ENCODE measurements around the gene APOBEC3C. TPM values are rescaled to one million over a fixed set of nuclear protein-coding genes. Genes with fewer than 3 reads are reported as not detected.

The APOBEC3C gene
- total RNA-seq, 1 donor: 18.9 TPM

DNA sequence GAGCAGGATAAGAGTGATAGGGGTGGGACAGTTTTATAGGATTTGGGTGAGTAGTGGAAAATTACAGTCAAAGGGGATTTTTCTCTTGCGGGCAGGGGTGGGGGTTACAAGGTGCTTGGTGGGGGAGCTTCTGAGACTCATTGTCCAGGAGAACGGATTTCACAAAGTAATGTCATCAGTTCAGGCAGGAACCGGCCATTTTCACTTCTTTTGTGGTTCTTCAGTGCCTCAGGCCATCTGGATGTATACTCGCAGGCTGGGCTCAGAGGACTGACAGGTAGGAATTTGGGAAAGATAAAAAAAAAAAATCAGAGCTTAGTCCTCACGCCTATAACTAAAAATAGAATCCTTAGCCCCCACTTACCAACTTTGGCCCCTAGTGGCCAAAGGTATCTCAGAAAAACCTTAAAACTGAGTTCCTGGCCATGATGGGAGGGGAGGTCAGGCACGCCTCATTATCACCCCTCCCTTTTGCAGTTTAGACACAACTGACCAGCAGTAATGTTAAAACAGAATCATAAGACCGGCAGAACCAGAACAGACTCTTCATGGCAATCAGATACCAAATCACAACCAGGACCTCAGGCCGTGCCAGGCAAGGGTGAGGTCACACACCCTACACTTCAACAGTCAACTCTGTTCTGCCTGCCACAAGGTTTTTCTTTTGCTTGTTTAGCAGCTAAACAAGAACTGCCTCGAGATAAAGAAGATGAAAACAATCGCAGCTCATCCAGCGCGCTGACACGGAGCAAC lies 54.2 kb downstream of the APOBEC3C start:
- no peak overlapping the region for H3K4me3 ChIP-seq (ENCODE audit: low read depth, low read length)
- TF ChIP-seq, protein P1, sequence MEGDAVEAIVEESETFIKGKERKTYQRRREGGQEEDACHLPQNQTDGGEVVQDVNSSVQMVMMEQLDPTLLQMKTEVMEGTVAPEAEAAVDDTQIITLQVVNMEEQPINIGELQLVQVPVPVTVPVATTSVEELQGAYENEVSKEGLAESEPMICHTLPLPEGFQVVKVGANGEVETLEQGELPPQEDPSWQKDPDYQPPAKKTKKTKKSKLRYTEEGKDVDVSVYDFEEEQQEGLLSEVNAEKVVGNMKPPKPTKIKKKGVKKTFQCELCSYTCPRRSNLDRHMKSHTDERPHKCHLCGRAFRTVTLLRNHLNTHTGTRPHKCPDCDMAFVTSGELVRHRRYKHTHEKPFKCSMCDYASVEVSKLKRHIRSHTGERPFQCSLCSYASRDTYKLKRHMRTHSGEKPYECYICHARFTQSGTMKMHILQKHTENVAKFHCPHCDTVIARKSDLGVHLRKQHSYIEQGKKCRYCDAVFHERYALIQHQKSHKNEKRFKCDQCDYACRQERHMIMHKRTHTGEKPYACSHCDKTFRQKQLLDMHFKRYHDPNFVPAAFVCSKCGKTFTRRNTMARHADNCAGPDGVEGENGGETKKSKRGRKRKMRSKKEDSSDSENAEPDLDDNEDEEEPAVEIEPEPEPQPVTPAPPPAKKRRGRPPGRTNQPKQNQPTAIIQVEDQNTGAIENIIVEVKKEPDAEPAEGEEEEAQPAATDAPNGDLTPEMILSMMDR (IDR thresholded peaks at IDR 0.05; ENCODE audit: insufficient read depth, low read length): no peak

More for the DNA sequence above, 54.2 kb downstream of the APOBEC3C start:
- DNase-seq (ENCODE audit: low read depth): no peak

Other genes starting within 250 kb of the APOBEC3C start
- gene DNAL4, start 220.1 kb upstream of the APOBEC3C start, total RNA-seq (ENCODE audit: low replicate concordance): 2.5 and 11.0 TPM in 2 replicates
- gene NPTXR, start 170.2 kb upstream of the APOBEC3C start, total RNA-seq (ENCODE audit: low replicate concordance): 1.3 and 2.0 TPM in 2 replicates
- 50.7 and 87.7 TPM in 2 replicates for gene CBX6, start 142.0 kb upstream of the APOBEC3C start, total RNA-seq (ENCODE audit: low replicate concordance)
- not detected in 2 replicates for gene APOBEC3A, start 56.6 kb upstream of the APOBEC3C start, total RNA-seq (ENCODE audit: low replicate concordance)
- 0.90 and 6.8 TPM in 2 replicates for gene APOBEC3B, start 31.9 kb upstream of the APOBEC3C start, total RNA-seq (ENCODE audit: low replicate concordance)
- gene APOBEC3D, start 6.9 kb downstream of the APOBEC3C start, total RNA-seq (ENCODE audit: low replicate concordance): 0.49 and 0.90 TPM in 2 replicates
- gene APOBEC3F, start 26.6 kb downstream of the APOBEC3C start, total RNA-seq (ENCODE audit: low replicate concordance): 1.3 and 4.3 TPM in 2 replicates
- 4.3 and 7.4 TPM in 2 replicates for gene APOBEC3G, start 63.0 kb downstream of the APOBEC3C start, total RNA-seq (ENCODE audit: low replicate concordance)
- gene APOBEC3H, start 83.0 kb downstream of the APOBEC3C start, total RNA-seq (ENCODE audit: low replicate concordance): 0.45 TPM in 1 of 2 replicates, not detected in the other
- gene CBX7, start 138.4 kb downstream of the APOBEC3C start, total RNA-seq (ENCODE audit: low replicate concordance): 8.0 and 30.3 TPM in 2 replicates
- 0.09 and 0.57 TPM in 2 replicates for gene PDGFB, start 230.7 kb downstream of the APOBEC3C start, total RNA-seq (ENCODE audit: low replicate concordance)

All from fibroblast of the aortic adventitia (primary cell).